ENCODE measurements around the gene ZNF331. TPM values are rescaled to one million over a fixed set of nuclear protein-coding genes. Genes with fewer than 3 reads are reported as not detected.
A peak's percentile ranks its signal among the peaks of the same experiment; 100 is the strongest.

ZNF331 gene
- polyA plus RNA-seq, 1 donor: 13.1 TPM

DNA sequence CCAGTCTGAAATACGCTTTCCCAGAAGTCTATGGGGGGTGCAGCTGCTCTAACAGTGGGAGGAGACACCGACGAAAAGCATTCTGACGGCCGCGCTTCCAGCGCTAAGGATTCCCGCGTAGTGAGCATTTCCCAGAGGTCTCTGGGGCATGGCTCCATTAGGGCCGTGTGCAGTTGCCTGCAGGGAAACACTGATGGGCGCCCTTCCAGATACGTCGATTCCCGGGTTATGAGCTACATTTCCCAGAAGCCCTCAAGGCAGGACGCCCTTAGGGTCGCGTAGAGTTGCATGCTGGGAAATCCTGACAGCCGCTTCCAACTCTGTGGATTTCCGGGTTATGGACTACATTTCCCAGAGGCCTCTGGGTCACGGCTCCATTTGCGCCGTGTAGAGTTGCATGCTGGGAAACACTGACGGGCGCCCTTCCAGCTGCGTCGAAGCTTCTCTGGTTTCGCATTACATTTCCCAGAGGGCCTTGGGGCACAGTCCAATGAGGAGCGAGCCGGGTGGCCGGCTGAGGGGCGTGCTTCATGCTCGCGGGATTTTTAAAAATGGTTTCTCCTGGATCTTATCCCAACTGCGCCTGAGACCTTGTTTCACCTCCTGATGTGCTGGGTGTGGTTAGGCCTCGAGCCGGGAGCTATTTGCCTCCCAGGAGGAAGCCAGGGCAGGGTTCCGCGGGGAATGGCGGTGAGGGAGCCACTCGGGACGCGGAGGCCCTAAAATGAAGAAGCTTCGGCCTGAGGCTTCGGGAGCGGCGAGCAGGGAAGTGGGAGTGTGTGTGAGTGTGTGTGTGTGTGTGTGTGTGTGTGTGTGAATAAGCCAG, 17.2 kb upstream of the ZNF331 start:
- peak; percentile 98 for DNase-seq (ENCODE audit: low read depth)

GRCh38 chr19:53521373-53522202, 16.4 kb upstream of the ZNF331 start:
- no peak for DNase-seq (ENCODE audit: low read depth)

- DNase-seq (ENCODE audit: low read depth): no peak
Observed at GRCh38 chr19:53525922-53526321, 12.0 kb upstream of the ZNF331 start.

GRCh38 chr19:53530622-53531021, 7.3 kb upstream of the ZNF331 start:
- no peak for DNase-seq (ENCODE audit: low read depth)

DNA sequence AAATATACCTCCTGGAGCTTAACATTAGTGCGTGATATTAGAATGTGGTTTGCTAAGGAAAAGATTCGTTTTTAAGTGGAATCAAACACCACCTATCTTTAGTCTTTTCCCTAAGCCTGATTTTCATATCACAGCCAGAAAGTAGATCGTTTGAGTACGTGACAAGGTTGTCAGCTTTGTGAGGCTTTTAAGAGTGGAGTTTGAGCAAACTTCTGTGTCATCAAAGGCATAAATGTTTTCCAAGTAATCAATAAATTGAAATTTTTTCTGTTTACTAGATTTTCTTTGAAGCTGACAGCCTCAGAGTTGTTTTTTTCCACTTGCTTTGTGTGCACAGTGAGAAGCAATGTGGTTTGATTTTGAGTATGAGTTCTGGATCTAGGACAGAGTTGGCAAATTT, 6.5 kb upstream of the ZNF331 start:
- DNase-seq (ENCODE audit: low read depth): no peak

- DNase-seq (ENCODE audit: low read depth): no peak
Observed at GRCh38 chr19:53532362-53532761, 5.6 kb upstream of the ZNF331 start.

GRCh38 chr19:53536225-53536548, 1.8 kb upstream of the ZNF331 start:
- DNase-seq (ENCODE audit: low read depth): no peak

DNA sequence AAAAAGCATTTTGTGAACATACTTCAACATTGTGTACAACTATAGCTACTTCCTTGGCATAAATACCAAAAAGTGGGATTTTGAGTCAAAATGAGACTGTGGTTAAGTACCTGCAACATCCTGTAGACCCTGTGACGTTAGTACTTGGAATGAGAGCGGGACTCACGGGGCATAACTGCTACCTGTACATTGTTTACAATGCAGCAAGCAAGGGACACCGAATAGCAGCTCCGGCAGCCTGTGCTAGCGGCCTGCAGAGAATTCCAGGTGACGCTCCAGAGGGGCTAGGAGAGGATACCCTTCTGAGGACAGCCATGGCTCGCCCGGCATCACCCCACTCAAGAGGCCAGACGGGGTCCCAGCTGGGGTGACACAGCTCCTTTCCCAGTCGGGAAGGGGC, 824 bp upstream of the ZNF331 start:
- DNase-seq (ENCODE audit: low read depth): no peak

DNA sequence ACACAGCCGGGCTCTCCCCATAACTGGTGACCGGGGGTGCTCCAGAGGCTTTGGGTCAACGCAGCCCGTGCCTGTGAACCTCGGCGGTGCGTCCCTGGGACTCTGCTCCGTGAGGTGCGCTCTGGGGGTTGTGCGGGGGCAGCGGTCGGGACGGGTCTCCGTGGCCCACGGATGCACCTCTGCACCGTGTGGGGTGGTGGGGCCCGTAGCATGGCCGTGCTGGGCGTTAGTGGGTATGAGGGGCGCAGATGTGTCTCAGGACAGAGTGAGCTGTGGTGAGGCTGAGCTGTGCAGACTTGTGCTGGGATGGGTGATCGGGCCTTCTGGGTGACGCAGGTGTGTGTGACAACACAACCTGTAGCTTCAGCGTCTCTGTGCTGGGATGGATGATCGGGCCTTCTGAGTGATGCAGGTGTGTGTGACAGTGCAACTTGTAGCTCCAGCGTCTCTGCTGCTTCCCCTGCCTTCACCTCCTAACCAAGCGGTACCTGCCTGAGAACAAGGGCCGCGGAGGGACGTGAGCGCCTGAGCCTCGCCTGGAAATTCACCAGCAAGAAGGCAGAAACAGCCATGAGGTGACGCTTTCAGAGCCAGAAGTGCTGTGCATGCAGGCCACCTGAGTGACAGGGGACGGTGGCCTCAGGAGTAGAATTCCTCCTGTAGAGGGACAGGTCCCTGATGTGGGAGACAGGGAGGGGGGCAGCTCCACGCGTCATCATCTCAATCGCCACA, 599 bp downstream of the ZNF331 start:
- DNase-seq (ENCODE audit: low read depth): no peak

DNA sequence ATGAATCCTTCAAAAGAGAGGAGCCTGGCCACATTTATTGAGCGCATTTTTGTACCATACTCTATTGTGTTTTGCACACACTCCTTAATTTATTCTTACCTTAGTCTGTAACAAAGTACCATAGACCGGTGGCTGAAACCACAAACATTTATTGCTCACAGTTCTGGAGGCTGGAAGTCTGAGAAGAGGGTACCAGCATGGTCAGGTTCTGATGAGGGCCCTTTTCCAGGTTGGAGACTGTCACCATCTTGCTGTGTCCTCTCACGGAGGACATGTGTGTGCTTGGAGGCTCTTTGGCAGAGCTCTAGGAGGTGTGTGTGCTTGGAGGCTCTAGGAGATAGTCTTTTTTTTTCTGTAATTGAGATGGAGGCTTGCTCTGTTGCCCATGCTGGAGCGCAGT, 2.1 kb downstream of the ZNF331 start:
- no peak for DNase-seq (ENCODE audit: low read depth)

DNA sequence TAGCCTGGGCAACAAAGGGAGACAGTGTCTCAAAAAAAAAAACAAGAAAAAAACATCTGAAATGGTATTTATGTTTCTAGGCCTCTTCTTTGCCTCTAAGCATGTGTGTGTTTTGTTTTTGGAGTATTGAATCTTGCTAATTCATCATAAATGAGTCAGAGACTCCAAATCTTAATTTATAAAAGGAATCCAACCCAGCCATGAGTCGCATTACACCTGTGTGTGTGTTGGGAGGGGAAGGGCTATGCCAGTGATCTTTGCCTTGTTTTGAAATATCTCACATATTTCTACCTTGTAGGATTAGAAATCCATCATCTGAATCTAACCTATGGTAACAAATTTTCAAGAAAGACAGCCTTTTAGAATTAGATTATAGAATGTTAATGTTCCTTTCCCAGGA, 4.0 kb downstream of the ZNF331 start:
- DNase-seq (ENCODE audit: low read depth): no peak

DNA sequence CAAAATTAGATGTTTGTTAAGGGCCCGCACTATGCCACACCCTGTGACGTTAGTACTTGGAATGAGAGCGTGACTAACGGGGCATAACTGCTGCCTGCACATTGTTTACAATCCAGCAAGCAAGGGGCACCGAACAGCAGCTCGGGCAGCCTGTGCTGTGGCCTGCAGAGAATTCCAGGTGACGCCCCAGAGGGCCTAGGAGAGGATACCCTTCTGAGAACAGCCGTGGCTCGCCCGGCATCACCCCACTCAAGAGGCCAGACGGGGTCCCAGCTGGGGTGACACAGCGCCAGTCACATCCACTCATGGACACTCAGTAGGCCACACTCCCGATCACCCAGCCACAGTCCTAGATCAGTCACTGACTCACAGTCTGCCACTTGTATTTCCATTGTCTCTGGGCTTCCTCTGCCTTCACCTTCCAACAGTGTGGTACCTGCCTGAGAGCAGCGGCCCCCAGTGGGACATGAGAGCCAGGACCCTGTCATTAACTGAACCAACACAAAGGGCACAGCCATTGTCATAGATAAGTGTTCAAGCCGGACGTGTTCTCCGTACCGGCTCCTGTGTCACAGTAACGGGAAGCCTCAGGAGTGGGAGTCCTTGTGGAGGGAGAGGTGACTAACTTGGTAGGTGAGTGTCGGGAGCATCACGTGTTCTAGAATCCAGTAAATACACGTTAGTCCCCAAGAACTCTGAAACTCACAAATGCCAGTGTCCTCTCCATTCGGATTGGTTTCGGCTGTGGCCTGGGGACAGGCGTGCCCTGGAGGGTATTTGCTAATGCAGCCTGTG, 7.5 kb downstream of the ZNF331 start:
- DNase-seq (ENCODE audit: low read depth): no peak

DNA sequence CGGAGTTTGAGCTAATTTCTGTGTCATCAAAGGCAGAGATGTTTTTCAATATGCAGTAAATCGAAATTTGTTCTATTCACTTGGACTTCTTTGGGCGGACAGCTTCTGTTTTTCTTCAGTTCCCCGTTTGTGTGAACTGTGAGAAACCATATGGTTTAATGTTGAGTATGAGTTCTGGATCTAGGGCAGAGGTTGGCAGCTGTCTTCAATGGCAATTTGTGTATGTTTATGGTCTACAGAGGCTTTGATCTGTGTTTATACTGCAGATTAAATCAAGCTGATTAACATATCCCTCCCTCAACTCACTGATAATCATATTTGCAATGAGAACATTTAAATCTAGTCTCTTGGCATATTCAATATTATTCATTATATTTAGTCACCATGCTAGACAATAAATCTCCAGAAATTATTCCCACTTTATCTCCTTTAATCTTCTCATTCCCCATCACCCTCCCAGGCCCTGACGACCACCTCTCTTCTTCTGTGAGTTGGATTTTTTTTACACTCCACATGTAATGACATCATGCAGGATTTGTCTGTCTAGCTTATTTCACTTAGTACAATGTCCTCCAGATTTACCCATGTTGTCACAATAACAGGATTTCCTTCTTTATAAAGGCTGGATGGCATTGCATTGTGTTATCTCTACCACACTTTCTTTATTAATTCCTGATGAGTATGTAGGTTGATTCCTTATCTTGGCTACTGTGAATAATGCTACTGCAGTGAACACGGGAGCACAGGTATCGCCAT, 9.0 kb downstream of the ZNF331 start:
- DNase-seq (ENCODE audit: low read depth): no peak

GRCh38 chr19:53549340-53549739, 11.4 kb downstream of the ZNF331 start:
- no peak for DNase-seq (ENCODE audit: low read depth)

- DNase-seq (ENCODE audit: low read depth): no peak
Observed at GRCh38 chr19:53552001-53552721, 14.2 kb downstream of the ZNF331 start.

GRCh38 chr19:53553156-53553555, 15.2 kb downstream of the ZNF331 start:
- DNase-seq (ENCODE audit: low read depth): no peak

GRCh38 chr19:53553865-53554791, 16.2 kb downstream of the ZNF331 start:
- peak; percentile 35 for DNase-seq (ENCODE audit: low read depth)

- no peak for DNase-seq (ENCODE audit: low read depth)
Observed at GRCh38 chr19:53554804-53555203, 16.9 kb downstream of the ZNF331 start.

DNA sequence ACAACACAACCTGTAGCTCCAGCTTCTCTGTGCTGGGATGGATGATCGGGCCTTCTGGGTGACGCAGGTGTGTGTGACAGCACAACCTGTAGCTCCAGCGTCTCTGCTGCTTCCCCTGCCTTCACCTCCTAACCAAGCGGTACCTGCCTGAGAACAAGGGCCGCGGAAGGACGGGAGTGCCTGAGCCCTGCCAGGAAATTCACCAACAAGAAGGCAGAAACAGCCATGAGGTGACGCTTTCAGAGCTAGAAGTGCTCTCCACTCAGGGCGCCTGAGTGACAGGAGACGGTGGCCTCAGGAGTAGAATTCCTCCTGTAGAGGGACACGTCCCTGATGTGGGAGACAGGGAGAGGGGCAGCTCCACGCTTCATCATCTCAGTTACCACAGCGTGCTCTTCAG, 17.4 kb downstream of the ZNF331 start:
- DNase-seq (ENCODE audit: low read depth): no peak
